ENCODE data around the gene HEXIM1. TPM values are rescaled to one million over a fixed set of nuclear protein-coding genes. Genes with fewer than 3 reads are reported as not detected.

HEXIM1 gene
- total RNA-seq, 1 experiment from 2014 or later: 29.6 TPM

GRCh38 chr17:45098869-45099616 is 49.2 kb upstream of the HEXIM1 start:
- no peaks in the 10 kb centered on the region for H3K27me3 Mint-ChIP-seq (ENCODE audit: low read depth)
- no peaks in the 10 kb centered on the region for H3K4me1 Mint-ChIP-seq
- peak; percentile 94 for DNase-seq (ENCODE audit: low spot score)
- CTCF ChIA-PET: interaction anchor here (0.6 to 2.7 kb wide), 43 partner anchors 10 to 232 kb away, joined by 3 to 28 read pairs (median 5); partner anchors contain the start of genes ACBD4, EFTUD2, GFAP and HEXIM2
- peak; percentile 96 for ATAC-seq
- POLR2A ChIA-PET: interaction anchor here (0.5 to 0.9 kb wide), 2 partner anchors 10 to 106 kb away, joined by 3 read pairs; no protein-coding TSS in a partner anchor
- H3K36me3 Mint-ChIP-seq: peaks cover 73% of the 10 kb centered on the region
- H3K9me3 Mint-ChIP-seq: no peaks in the 10 kb centered on the region
- no peak overlapping the region for H3K4me3 Mint-ChIP-seq
- H3K27ac Mint-ChIP-seq: peak overlapping the region; percentile 87
- TF ChIP-seq JUN (CRISPR knock-in tag; IDR thresholded peaks at IDR 0.05) (no peak), FOXJ3 (CRISPR knock-in tag; IDR thresholded peaks at IDR 0.05; ENCODE audit: borderline replicate concordance) (no peak), KAT7 (CRISPR knock-in tag; IDR thresholded peaks at IDR 0.05; ENCODE audit: borderline replicate concordance) (no peak), CDX4 (CRISPR knock-in tag; IDR thresholded peaks at IDR 0.05; ENCODE audit: borderline replicate concordance) (no peak), HMGXB4 (CRISPR knock-in tag; IDR thresholded peaks at IDR 0.05) (0 out of 2 replicates have a peak, but pooled peaks have one; percentile 52), ELF4 (CRISPR knock-in tag; IDR thresholded peaks at IDR 0.05; ENCODE audit: low read depth) (no peak), ZNF263 (CRISPR knock-in tag; IDR thresholded peaks at IDR 0.05; ENCODE audit: low read depth) (peak; percentile 71; the same call in 1 of the 2 replicates), ZMAT4 (CRISPR knock-in tag; IDR thresholded peaks at IDR 0.05) (no peak), ESRRA (CRISPR knock-in tag; IDR thresholded peaks at IDR 0.05; ENCODE audit: borderline replicate concordance) (no peak), SMAD3 (CRISPR knock-in tag; IDR thresholded peaks at IDR 0.05; ENCODE audit: borderline replicate concordance) (no peak), AFF4 (CRISPR knock-in tag; IDR thresholded peaks at IDR 0.05; ENCODE audit: borderline replicate concordance) (no peak), ZNF532 (CRISPR knock-in tag; IDR thresholded peaks at IDR 0.05; ENCODE audit: borderline replicate concordance) (no peak), ZNF232 (CRISPR knock-in tag; IDR thresholded peaks at IDR 0.05) (no peak), NFYB (CRISPR knock-in tag; conservative IDR thresholded peaks at IDR 0.05; ENCODE audit: low read depth) (no peak), ARID4B (CRISPR knock-in tag; IDR thresholded peaks at IDR 0.05; ENCODE audit: borderline replicate concordance) (no peak), TCF7 (CRISPR knock-in tag; IDR thresholded peaks at IDR 0.05; ENCODE audit: low read depth) (no peak), IRF2 (CRISPR knock-in tag; IDR thresholded peaks at IDR 0.05; ENCODE audit: borderline replicate concordance, low read depth) (no peak), ERG (CRISPR knock-in tag; IDR thresholded peaks at IDR 0.05) (no peak), NFE2L1 (CRISPR knock-in tag; IDR thresholded peaks at IDR 0.05) (no peak)
